HUDEP-2 (cell line): ENCODE data around the gene TFIP11.

ENCODE experiments used
- DNase-seq, 76 experiments: peaks; one replicate each; lab custom pipeline; 2025; ENCODE audit not compliant: unreplicated experiment in 76 of 76; lab: John Stamatoyannopoulos, UW

The TFIP11 gene

DNA sequence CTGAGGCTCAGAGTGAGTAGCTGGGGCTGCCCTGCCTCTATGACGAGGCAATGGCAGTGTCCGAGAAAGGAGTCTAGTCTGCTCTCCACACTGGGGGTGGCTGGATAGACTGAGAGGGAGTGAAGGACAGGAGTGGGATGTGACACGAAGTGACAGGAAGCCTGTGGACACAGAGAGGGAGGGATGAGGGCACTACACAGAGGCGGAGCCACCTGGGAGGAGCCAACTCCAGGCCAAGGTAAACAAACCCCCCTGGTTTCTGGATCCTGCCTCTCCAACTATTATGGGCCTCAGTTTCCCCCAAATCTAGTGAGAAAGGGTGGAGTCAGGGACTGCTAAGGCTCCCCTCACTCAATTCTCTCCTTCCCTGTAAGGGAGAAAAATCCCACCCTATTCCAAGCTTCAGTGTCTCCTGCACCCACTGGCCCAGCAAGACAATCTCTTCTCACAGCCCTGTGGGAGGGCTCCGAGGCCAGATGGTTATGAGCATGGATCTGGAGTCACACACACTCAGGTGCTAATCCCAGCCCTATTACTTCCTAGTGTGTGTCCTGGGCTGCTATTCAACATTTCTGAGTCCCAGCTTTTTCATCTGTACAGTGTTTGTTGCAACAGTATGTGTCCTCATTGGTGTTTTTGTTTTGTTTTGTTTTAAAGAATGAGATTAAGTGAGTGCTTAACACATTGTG, 58.3 kb downstream of the TFIP11 start:
- no peak for DNase-seq

DNA sequence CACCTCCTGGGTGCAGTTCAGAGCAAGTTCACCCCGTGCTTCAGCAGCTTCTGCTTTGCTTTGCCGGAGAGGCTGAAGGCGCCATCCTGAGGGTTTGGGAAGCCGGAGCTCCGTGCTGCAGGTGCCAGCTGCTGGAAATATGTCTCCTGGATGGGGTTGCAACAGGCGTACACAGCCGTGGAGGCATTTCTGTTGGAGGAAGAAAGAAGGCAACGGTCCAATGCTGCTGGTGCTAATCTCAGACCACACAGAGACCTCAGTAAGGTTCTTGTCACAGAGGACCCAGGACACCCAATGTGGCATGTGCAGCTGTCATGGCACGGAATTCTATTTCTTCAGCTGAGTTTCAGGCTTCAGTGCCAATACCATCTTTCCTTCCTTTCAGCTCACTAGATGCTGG, 59.1 kb downstream of the TFIP11 start:
- no peak for DNase-seq

DNA sequence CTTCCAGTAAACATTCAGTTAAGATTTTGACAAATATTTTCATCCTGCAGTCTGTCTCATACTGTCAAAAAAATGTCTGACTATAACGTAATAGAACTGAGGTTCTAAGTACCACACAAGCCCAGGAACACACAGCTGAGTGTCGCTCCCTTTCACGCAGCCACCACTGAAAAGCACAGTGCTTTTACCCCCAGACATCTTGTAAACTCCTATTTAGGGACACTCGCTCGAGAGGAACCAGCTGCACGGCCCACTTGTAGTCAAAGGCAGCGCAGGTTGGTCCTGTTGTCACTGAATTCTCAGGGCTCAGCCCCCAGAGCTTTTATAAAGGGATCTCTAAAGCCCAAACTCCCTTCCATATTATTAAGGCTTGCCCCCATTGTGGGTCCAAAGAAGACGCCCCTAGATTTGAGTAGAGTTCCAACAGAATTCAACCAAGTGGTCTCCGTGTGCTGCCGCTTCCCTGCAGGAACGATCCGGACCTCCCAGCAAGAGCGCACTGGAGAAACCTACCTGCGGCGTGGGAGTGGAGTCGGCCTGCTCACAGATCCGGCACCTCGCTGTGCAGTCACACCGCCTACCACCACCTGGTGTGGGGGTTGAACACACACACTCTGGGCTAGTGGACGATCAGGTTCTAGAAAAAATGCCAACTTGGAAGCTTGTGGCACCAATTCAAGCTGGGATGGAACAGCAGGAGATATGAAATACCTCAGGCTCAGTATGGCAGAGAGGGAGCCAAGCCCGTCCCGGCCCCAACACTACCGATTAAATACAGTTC, 59.8 kb downstream of the TFIP11 start:
- DNase-seq: no peak

DNA sequence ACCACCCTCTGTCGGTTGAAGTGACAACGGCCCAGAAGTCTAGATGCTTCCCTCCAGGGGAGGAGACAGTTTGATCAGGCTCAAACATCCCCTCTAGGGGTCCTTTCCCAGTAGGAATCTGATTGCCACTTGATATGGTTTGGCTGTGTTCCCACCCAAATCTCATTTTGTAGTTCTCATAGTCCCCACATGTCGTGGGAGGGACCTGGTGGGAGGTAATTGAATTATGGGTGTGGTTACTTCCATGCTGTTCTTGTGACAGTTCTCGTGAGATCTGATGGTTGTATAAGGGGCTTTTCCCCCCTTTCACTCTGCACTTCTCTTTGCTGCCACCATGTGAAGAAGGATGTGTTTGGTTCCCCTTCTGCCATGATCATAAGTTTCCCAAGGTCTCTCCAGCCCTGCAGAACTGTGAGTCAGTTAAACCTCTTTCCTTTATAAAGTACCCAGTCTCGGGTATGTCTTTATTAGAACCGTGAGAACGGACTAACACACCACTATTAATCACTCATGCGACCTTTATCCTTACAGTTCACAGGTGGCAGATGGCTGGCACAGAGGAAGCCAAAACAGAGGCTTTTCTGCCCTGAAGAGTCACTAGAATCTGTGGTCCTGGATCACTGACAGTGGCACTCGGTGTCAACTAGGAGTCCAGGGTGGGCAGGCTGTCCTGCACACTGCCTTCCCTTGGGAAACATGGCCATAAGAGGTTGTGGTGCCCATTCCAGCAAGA, 61.7 kb downstream of the TFIP11 start:
- DNase-seq: no peak

DNA sequence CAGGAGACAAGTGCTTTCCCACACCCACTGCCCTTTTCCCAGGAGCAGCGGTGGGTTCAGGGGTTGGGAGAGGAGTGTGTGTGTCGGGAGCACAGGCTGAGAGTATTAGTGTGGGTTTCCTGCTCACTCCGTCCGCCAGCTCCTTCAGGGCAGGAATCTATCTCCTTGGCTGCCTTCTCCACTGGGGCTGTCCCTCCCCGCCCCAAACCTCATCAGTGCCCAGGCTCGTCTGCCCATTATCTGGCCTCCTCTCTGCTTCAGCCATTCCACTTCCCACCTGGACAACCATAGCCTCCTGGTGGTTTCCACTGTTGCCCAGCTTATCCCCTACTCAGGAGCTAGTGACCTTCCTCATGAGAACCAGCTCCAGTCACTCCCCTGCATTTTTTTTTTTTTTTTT, 63.3 kb downstream of the TFIP11 start:
- no peak for DNase-seq

DNA sequence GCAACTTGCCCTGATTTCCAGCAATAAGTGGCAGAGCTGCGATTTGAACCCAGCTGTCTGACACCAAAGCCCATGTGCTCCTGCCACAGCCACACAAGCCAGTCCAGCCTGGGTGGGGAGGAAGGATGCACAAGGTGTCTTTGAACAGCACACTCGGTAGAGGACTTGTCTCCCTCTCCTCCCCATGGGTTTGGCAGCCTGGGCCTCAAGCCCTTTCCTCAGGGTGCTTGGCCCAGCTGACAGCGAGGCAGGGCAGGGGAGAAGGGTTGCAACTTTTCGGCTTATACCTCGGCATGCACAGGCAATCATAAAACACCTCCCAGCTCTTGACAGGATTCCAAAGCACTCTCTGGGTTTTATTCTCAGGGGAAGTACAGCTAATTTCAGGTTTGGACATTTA, 63.9 kb downstream of the TFIP11 start:
- DNase-seq: no peak

DNA sequence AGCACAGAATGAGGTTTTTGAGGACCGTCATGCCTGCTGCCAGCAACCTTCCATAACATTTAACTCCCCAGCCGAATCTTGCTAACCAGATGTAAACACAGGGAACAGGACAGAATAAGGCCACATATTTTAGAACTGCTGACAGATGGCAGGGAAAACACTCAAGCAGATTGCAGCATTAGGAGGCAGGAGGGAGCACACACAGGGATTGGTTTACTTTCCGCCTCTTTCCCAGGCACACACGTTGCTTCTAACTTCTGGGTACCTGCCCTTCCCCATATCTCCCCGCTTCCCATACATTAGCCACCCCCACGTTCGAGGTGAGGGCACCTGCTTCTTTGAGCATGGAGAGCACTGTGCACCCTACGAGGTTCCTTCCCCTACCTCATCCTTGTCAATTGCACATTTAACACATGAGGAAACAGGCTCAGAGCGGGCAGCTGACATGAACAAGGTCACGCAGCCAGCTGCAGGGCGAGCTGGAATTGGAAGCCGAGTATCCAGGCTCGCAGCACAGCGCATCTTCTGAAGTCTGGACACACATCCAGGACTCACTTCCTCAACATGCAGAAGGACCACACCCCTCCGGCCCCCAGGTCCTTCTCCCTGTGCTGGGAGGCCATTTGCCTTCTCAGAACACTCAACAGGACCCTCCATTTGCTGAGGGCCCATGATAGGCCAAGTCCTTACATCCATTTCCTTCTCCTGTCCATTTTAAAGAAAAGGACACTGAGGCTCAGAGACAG, 64.5 kb downstream of the TFIP11 start:
- DNase-seq: no peak

DNA sequence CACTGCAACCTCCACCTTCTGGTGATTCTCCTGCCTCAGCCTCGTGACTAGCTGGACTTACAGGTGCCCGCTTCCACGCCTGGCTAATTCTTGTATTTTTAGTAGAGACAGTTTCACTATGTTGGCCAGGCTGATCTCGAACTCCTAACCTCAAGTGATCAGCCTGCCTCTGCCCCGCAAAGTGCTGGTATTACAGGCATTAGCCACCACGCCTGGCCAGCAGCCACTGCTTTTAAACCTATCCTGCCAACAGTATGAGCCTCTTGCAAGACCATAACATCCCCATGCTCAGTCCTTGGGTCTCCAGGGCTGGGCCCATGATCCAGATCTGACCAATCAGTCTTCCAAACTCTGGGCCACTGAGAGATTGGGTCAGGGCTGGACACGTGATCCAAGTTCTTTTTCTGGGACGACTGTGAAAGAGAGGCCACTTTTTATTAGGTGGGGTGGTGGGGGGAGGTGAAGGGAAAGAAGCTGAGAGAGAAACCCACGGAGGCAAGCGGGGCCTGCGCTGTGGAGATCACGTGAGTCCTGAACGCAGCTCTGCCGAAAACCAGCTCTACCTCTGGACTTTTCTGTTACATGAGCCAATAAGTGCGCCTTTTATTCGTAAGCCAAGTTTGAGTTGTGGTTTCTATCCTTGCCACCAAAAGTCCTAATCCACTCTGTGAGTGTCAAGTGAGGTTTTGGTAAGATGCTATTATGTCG, 65.3 kb downstream of the TFIP11 start:
- DNase-seq: no peak

DNA sequence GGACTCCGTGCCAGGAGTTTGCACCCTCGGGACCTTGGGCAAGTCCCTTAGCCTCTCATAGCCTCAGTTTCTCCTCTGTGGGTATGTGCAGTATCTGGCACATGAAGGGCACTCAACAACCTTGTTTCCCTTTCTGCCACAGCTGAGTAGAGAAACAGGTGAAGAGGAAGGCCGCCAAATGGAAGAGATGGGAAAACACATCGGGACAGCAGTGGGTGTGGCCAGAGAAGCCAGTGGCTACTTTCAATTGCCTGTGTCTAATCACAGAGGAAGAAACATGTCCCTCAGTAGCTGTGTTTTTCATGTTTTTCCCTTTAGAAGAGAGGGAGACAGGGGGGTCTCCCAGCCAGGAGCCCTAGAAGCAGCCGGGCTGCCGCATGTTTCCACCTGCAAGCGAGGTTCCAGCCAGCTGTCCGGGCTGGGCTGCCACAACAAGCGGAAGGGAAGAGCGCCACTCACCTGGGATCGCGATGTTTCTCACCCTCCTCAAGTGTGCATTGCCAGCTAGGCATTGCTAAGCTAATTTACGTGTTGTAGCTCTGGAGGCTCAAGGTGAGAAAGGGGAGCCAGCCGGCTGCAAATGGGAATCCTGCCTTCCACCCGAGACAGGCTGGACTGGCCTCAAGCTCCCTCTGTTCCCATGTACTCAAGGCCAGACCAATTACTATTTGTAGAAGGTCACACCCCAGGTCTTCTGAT, 66.5 kb downstream of the TFIP11 start:
- DNase-seq: no peak

DNA sequence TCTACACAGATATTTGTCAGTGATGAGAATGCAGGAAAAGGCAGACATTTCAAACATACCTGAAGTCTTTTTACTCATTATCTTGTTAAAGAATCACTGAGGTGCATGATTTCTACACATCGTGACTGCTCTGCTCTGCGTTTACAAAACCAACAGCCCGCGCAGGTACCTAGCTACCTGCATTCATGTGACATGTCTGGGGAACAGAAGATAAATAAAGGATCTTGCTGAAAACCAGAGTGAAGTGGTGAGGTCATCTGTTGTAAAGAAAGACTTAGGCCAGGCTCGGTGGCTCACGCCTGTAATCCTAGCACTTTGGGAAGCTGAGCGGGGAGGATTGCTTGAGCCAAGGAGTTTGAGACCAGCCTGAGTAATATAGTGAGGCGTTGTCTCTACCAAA, 67.5 kb downstream of the TFIP11 start:
- DNase-seq: no peak

DNA sequence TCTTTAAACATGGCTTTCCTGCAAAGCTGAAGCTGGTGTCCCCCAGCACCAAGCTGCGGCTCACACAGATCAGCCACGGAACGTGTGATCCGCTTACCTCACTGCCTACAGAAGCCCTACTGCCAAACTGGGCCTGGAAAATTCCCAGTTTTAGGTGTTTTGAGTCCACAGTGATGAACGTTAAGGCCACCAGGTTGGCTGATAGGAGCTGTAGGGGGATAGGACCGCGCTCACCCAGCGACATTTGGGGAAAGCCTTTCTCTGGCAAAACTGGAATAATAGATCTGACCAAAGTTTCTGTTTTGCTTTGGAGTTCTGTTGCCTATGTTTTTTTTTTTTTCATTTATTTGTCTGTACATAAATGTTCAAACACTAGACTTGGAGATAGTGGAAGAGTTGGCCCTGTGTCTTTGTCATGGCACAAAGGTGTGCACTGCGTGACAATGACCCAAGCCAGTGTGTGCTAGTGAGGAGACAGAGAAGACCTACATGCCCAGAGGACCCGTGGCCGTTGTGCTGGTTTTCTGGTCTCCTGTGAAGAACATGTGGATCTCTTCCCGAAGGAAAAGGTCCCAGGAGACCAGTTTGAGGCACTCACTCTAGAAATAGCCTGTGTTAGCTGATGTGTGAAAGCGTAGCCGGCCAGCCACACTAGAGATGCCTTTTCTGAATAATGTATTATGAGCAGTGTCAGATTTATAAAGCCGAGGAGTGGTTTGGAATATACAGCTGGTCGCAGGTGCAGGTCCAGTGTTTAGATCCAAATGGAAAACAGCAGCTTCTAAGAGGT, 68.2 kb downstream of the TFIP11 start:
- no peak for DNase-seq

DNA sequence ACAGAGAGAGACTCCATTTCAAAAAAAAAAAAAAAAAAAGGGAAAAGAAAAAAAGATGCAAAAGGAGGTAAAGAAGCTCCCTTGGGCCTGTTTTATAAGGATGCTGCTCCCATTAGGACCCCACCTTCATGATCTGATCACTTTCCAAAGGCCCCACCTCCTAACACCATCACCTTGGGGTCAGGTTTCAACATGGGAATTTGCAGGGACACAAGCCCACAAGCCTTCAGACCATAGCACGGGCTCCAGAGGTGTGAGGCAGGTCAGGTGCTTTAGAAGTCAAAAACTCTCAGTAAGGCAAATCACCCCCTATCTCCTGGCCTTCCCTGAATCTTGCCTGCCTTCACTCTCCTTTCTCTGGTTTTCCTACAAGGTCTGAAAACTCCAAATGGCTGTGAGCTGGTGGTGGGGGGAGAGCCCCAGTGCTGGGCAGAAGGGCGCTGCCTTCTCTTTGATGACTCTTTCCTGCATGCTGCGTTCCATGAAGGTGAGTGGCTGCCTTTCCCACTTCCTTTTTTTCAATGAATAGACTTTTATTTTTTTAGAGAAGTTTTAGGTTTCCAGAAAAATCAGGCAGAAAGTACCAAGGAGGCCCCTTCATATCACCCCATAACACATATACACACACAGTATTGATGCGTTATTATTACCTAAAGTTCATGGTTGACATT, 70.1 kb downstream of the TFIP11 start:
- DNase-seq: no peak
